ENCODE results near the gene INAFM2.

Gene INAFM2

GRCh38 chr15:40336744-40337122 lies 13.2 kb downstream of the INAFM2 start:
- no peak overlapping the region for H3K4me3 ChIP-seq (ENCODE audit: control insufficient read depth, low read depth, low read length)
- no peak for DNase-seq (ENCODE audit: low read depth)
- no peak for TF ChIP-seq CTCF (conservative IDR thresholded peaks at IDR 0.05; ENCODE audit: control insufficient read depth, insufficient read depth, low read depth, low read length)

- no peak for DNase-seq (ENCODE audit: low read depth)
- H3K4me3 ChIP-seq (ENCODE audit: control insufficient read depth, low read depth, low read length): no peak overlapping the region
- TF ChIP-seq CTCF (conservative IDR thresholded peaks at IDR 0.05; ENCODE audit: control insufficient read depth, insufficient read depth, low read depth, low read length): no peak
Observed at GRCh38 chr15:40337597-40337996, 14.1 kb downstream of the INAFM2 start.

- no peak overlapping the region for H3K4me3 ChIP-seq (ENCODE audit: control insufficient read depth, low read depth, low read length)
- peak; percentile 53 for DNase-seq (ENCODE audit: low read depth)
- TF ChIP-seq CTCF (conservative IDR thresholded peaks at IDR 0.05; ENCODE audit: control insufficient read depth, insufficient read depth, low read depth, low read length): peak; percentile 55
Observed at GRCh38 chr15:40338041-40338657, 14.7 kb downstream of the INAFM2 start.

- H3K4me3 ChIP-seq (ENCODE audit: control insufficient read depth, low read depth, low read length): no peak overlapping the region
- TF ChIP-seq CTCF (conservative IDR thresholded peaks at IDR 0.05; ENCODE audit: control insufficient read depth, insufficient read depth, low read depth, low read length): no peak
- peak; percentile 58 for DNase-seq (ENCODE audit: low read depth)
Observed at GRCh38 chr15:40338921-40339620, 15.6 kb downstream of the INAFM2 start.

GRCh38 chr15:40339621-40339945 lies 16.1 kb downstream of the INAFM2 start:
- TF ChIP-seq CTCF (conservative IDR thresholded peaks at IDR 0.05; ENCODE audit: control insufficient read depth, insufficient read depth, low read depth, low read length): no peak
- peak overlapping the region; percentile 35 for H3K4me3 ChIP-seq (ENCODE audit: control insufficient read depth, low read depth, low read length)

GRCh38 chr15:40340038-40340739 lies 16.7 kb downstream of the INAFM2 start:
- no peak for TF ChIP-seq CTCF (conservative IDR thresholded peaks at IDR 0.05; ENCODE audit: control insufficient read depth, insufficient read depth, low read depth, low read length)

More at GRCh38 chr15:40339621-40339945, 16.1 kb downstream of the INAFM2 start:
- no peak for DNase-seq (ENCODE audit: low read depth)

More at GRCh38 chr15:40340038-40340739, 16.7 kb downstream of the INAFM2 start:
- H3K4me3 ChIP-seq (ENCODE audit: control insufficient read depth, low read depth, low read length): peak overlapping the region; percentile 35
- peak; percentile 45 for DNase-seq (ENCODE audit: low read depth)
